NCI-H1694 treated with DMSO at 0.1 percent for 48 hours (cell line): Measurements from ENCODE around the gene TOMM40L.
"Not testable (repeated sequence)": the region's sequence is repeated elsewhere in the genome, so short reads cannot be mapped to it uniquely, and the experiment has no call there.

Experiments
- DNase-seq: peaks from one replicate; lab custom pipeline; 2025; lab: John Stamatoyannopoulos, UW

TOMM40L gene

DNA sequence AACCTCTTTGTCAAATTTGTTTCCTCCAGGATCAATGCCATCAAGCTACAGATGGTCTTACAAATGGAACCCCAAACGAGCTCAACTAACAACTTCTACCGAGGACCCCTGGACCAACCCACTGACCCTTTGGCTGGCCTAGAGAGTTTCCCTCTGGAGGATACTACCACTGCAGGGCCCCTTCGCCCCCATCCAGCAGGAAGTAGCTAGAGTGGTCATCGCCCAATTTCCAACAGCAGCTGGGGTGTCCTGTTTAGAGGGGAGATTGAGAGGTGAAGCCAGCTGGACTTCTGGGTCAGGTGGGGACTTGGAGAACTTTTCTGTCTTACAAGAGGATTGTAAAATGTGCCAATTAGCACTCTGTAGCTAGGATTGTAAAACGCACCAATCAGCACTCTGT is 31.2 kb downstream of the TOMM40L start:
- DNase-seq, result not testable (repeated sequence)

DNA sequence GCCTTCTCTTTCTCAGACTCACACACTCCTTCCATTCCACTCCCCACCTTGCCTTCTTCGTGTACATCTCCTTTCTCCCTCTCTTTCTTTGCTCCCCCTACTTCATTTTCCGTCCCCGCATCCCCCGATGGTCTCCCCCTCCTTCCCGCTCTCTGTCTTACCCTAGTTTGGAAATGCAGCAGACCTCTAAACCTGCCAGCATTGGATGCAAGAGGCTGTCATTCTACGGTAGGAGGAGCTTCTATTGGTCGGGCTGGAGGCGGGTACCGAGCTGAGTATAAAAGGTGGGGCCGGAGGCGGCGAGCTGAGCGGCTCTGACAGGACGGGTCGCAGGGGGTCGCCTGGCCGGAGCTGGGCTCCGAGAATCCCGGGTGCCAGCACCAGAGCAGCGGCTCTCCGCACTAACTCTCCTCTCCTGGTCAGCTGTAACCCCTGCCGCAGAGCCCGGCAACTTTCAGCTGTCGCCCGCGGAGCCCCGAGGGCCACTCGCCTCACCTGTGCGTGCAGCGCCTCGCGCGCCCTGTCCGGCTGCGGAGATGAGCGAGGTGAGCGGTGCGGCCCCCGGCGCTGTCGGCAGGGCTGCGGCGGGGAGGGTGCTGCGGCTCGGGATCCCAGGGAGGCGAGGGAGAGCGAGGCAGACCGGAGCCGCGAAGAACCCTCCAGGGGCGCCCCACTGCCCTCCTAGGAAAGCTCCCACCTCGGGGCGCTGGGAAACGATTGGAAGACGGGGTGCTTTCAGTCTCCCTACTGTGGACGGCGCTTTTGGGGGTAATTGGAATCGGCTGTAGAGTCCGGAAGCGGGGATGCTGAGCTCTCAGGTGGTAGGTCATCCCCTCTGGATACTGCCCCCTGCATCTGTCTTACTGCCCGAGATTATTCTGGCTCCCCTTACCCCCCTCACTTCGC is 32.8 kb downstream of the TOMM40L start, which contains the start of gene PCP4L1:
PCP4L1 (plus strand) TSS at position 307 of the 906 bp plus-strand sequence; CDS start at position 537, 230 bp downstream.
- peak; percentile 35 for DNase-seq

DNA sequence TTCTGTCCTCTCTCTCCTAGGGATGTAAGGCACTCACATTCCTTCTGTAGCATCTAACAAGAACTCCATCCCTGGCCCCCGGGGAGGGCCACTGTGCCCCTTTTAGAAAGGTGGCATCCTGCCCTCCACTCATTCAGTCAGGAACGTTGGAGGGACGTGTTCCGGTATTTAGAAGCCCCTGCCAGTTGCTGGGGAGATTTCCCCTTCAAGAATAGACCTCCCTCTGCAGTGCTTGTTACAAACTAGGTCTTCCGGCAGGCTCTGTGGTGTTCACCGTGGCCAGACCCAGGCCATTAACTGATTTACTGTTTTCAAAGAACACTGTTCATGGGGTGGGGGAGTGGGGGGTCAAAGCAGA is 33.5 kb downstream of the TOMM40L start:
- no peak for DNase-seq

DNA sequence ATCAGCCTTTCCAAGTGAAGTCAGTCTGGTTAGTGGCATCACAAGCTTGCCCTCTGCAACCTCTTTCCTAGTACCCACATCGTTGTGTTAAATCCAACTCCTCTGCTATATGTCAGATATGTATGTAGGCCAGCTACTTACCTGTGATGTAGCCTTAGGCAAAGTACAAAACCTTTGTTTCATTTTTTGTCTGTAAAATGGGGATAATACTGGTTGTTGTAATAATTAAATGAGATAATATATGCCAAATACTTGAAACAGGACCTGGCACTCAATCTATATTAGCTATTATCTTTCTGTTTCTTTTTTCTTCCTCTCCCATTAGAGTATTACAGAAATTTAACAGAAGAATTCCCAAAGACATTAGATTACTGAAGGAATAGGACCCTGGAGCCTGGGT is 33.9 kb downstream of the TOMM40L start:
- no peak for DNase-seq

DNA sequence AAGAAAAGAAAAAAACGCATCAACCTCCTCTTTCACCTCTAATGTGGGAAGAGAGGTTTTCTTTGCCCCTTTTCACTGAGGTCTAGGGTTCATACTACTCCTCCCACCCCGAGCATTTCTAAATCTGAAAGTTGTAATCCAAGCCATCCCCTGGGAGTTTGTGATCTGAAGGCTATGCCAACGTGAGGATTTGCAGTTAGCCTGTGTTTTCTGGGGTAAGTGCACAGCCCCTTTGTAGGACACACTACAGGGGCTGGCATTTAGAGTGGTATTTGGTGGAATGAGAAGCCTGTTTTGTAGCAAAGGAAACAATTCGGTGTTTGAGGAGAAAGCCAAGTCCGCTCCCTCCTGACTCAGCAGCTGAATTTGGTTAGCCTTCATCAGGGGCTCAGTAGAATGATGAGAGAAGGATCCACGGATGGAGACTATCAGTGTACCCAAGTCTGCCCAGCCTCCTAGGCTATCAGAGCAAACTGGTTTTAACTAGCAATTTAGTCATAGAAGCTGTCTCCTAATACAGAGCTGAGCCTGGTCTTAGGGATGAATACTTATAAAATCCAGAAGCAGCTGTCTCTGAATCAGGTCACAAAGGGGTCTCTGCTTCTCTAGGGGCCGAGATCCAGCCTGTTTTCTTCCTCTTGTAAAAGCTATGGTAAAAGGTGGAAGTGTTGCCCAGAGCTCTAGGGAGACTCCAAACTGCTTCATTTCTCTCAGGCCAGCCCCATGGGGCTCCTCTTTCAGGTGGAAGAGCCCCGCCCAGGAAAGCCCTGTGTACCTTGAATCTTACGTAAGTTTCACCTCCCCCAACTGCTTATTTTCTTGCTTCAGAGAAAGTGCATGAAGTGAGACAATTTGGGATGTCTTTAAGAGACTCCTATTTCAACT is 34.8 kb downstream of the TOMM40L start:
- no peak for DNase-seq

GRCh38 chr1:161261261-161262235 is 35.7 kb downstream of the TOMM40L start:
- no peak for DNase-seq

- no peak for DNase-seq
Observed at GRCh38 chr1:161265305-161265704, 39.4 kb downstream of the TOMM40L start.

GRCh38 chr1:161266202-161266601 is 40.3 kb downstream of the TOMM40L start:
- no peak for DNase-seq

DNA sequence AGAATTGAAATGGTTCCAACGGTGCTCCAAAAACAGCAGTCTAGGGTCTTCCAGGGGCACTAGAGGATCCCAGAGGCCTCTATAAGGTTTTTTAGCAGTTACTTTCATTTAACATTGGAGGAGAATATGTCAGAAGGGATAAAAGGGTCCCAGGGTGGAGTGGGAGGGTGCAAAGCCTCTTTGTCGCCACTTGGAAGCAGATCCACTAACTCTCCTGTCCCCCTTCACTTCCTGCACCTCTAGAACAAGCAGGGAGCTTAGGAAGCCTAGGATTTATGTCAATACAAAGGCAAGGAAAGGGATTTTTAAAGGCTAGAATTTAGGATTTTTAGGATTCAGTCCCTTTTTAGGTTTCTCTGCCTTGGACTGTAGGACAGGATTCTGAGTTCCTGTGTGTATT is 41.0 kb downstream of the TOMM40L start:
- no peak for DNase-seq

GRCh38 chr1:161267321-161267720 is 41.5 kb downstream of the TOMM40L start:
- DNase-seq, result no peak

- no peak for DNase-seq
Observed at GRCh38 chr1:161273402-161273801, 47.5 kb downstream of the TOMM40L start.

DNA sequence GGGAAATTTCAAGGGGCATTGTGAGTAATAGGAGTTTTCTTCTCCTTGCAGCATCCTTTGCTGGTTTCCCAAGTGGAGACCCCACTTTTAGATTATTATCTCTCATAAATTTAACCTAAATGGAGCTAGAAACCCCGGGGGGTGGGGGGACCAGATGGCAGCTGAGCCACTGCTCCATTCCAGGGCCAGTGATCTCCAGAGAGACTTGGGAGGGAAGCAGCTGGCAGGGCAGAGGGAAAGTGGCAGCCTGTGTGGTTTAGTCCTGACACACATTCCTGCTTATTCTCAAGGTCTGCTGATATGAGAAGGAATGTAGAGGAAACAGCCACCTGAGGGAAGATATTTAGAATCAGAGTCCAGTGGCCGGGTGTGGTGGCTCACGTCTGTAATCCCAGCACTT is 49.0 kb downstream of the TOMM40L start:
- DNase-seq, result peak; percentile 29
